RWPE2 (cell line): Measurements from ENCODE around the gene METTL25B.

Experiments
- ATAC-seq: fragments of 200-7000 bp; cut with Tn5 transposase; 3 replicates; pipeline ENCODE4 v1.9.1; 2021; ENCODE audit warnings: low read depth
- DNase-seq: peaks from one replicate; pipeline ENCODE4 v3.0.0-alpha.2; 2020; ENCODE audit warnings: low spot score
- H3K27ac ChIP-seq: fragments of 450-650 bp; 2 replicates; pipeline ENCODE4 v1.5.1; 2017; ENCODE audit warnings: mild to moderate bottlenecking; ENCODE audit not compliant: poor library complexity, severe bottlenecking
- H3K27me3 ChIP-seq: fragments of 250-450 bp; sonication (Bioruptor Pico); 2 replicates; pipeline ENCODE4 v1.5.1; 2021; ENCODE audit warnings: mild to moderate bottlenecking, moderate library complexity; ENCODE audit not compliant: insufficient read depth, poor library complexity, severe bottlenecking
- H3K36me3 ChIP-seq: fragments of 250-450 bp; sonication (Bioruptor Pico); 2 replicates; pipeline ENCODE4 v1.5.1; 2020; ENCODE audit warnings: low read depth, mild to moderate bottlenecking, moderate library complexity
- H3K4me1 ChIP-seq: fragments of 250-450 bp; sonication (Bioruptor Pico); 2 replicates; pipeline ENCODE4 v1.5.1; 2021; ENCODE audit warnings: mild to moderate bottlenecking, moderate library complexity; ENCODE audit not compliant: insufficient read depth, poor library complexity, severe bottlenecking
- H3K4me3 ChIP-seq: fragments of 250-450 bp; sonication (Bioruptor Pico); 2 replicates; pipeline ENCODE4 v1.5.1; 2021; ENCODE audit warnings: mild to moderate bottlenecking, moderate library complexity; ENCODE audit not compliant: severe bottlenecking
- H3K9me3 ChIP-seq: fragments of 250-450 bp; sonication (Bioruptor Pico); 2 replicates; pipeline ENCODE4 v1.5.1; 2021; ENCODE audit warnings: mild to moderate bottlenecking, moderate library complexity; ENCODE audit not compliant: severe bottlenecking
- CTCF ChIP-seq: fragments of 450-650 bp; IDR thresholded peaks from one replicate; pipeline ENCODE4 v1.5.1; 2017; ENCODE audit warnings: mild to moderate bottlenecking, moderate library complexity; ENCODE audit not compliant: poor library complexity, severe bottlenecking

Gene METTL25B

DNA sequence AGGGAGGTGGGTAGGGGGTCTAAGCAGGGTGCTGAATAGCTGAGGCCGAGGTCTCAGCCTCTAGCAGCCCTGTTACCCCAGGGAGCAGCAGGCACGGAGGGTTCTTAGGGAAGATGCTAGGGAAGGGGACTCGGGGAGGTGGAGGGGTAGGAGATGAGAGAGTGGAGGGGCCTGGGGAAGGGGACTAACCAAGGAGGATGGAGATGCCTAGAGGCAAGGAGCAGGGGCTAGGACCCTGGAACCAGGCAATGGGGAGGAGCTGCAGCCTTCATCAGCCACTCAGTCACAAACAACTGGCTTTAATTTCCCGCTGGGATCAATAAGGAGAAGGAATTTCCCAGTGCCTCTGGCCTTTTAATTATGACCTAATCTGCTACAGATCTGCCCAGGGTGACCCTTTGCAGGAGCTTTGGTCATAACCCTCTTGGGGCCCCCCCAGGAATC is 20.0 kb upstream of the METTL25B start:
- no peak for TF ChIP-seq CTCF
- no peaks in the 10 kb centered on the region for H3K27me3 ChIP-seq
- ATAC-seq (no peak), DNase-seq (no peak)
- no peaks in the 10 kb centered on the region for H3K9me3 ChIP-seq
- no peaks in the 10 kb centered on the region for H3K36me3 ChIP-seq
- no peak overlapping the region for H3K27ac ChIP-seq
- peaks cover 55% of the 10 kb centered on the region for H3K4me1 ChIP-seq
- no peak overlapping the region for H3K4me3 ChIP-seq

DNA sequence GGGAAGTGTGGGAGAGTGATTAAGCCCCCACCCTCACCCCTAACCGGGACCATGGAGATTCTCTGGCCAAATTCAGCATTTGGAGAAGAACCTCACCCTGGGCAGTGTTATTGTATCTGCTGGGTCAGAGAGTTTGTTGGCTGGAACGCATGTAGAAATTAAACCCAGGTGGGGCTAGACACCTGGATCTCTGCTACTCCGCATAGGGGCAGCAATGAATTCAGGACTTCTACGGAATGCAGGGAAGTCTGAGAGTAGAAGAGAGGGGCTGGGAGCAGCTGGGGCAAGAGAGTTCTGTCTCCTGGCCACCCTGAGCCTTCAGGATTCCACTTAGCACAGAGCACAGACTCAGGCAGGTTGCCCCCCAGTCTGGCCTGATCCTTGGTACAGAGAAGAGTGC is 19.2 kb upstream of the METTL25B start:
- no peaks in the 10 kb centered on the region for H3K27me3 ChIP-seq
- peaks cover 51% of the 10 kb centered on the region for H3K4me1 ChIP-seq
- H3K4me3 ChIP-seq: no peak overlapping the region
- DNase-seq (no peak), ATAC-seq (no peak)
- H3K9me3 ChIP-seq: no peaks in the 10 kb centered on the region
- no peaks in the 10 kb centered on the region for H3K36me3 ChIP-seq
- no peak for TF ChIP-seq CTCF
- H3K27ac ChIP-seq: peak overlapping the region; percentile 31

DNA sequence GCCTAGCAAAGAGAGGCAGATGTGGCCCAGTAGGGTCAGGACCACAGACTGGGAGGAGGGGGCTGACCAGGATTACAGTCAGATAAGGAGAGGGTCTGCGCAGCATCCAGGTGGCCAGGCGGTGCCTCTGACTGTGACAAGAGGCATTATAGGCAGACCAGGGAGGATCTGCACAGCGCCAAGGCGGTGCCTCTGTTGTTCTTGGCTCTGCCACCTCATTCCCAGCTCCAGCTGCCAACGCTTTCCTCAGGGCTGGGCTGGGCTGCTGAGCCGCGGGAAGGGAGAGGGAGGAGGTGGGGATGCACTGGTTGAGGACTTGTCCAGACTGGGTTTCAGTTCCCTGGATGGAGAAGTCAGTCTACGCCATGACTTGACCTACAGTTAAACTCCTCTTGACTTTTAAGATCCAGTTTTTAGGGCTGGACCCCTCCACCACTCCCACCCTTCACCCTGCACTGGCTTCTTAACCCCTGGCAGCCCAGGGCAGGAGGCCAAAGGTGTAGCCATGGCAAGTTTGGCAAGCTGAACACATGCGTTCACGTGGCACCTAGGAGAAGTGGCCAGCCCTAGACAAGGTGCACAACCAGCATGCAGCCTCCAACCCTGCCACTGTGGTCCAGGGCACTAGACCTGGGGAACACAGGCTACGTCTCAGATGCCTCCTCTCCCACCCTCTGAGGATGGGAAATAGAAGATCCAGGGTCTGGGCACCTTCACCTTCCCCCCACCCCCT is 18.3 kb upstream of the METTL25B start:
- Histone ChIP-seq H3K4me3 (no peak overlapping the region), H3K27me3 (no peaks in the 10 kb centered on the region), H3K9me3 (no peaks in the 10 kb centered on the region), H3K36me3 (no peaks in the 10 kb centered on the region), H3K4me1 (peaks cover 46% of the 10 kb centered on the region), H3K27ac (peak overlapping the region; percentile 31)
- DNase-seq (no peak), ATAC-seq (peak; percentile 88)
- TF ChIP-seq CTCF: no peak

- Histone ChIP-seq H3K4me3 (no peak overlapping the region), H3K4me1 (peaks cover 34% of the 10 kb centered on the region), H3K27me3 (no peaks in the 10 kb centered on the region), H3K27ac (no peak overlapping the region), H3K36me3 (no peaks in the 10 kb centered on the region), H3K9me3 (no peaks in the 10 kb centered on the region)
- ATAC-seq (no peak), DNase-seq (no peak)
- no peak for TF ChIP-seq CTCF
These were observed 17.1 kb upstream of the METTL25B start for GRCh38 chr1:156711011-156711817.
